Neutrophil (primary cell): ENCODE measurements around the gene ACBD7.

Source experiments
- H3K27ac ChIP-seq: fragments of 200-600 bp; sonication (generic); 2 replicates; pipeline ENCODE4 v1.5.1; 2016; ENCODE audit warnings: mild to moderate bottlenecking, moderate library complexity
- H3K27me3 ChIP-seq: fragments of 200-600 bp; sonication (generic); 2 replicates; pipeline ENCODE4 v1.6.0; 2016; ENCODE audit warnings: mild to moderate bottlenecking
- H3K36me3 ChIP-seq: fragments of 200-600 bp; sonication (generic); 2 replicates; pipeline ENCODE4 v1.5.1; 2017
- H3K4me1 ChIP-seq, 2 experiments: fragments of 200-600 bp in 1 of 2; sonication (generic) in 1 of 2; 1 replicate in 1 of 2; 2 replicates in 1 of 2; pipeline versions ENCODE4 v1.5.1 to v1.6.1; 2013 to 2016; ENCODE audit warnings: low read depth in 1 of 2, low read length in 1 of 2, mild to moderate bottlenecking in 1 of 2, moderate library complexity in 1 of 2; ENCODE audit not compliant: control insufficient read depth in 1 of 2, insufficient read depth in 1 of 2
- H3K4me3 ChIP-seq, 2 experiments: fragments of 200-600 bp in 1 of 2; sonication (generic) in 1 of 2; 1 replicate in 1 of 2; 2 replicates in 1 of 2; pipeline ENCODE4 v1.5.1; 2013 to 2016; ENCODE audit warnings: low read depth in 1 of 2, low read length in 1 of 2, mild to moderate bottlenecking in 1 of 2, moderate library complexity in 1 of 2
- H3K9me3 ChIP-seq: fragments of 200-600 bp; sonication (generic); 2 replicates; pipeline ENCODE4 v1.5.1; 2016
- CTCF ChIP-seq: fragments of 200-600 bp; sonication (generic); IDR thresholded peaks from 2 replicates; pipeline ENCODE4 v1.5.1; 2016; ENCODE audit warnings: antibody characterized with exemption

The ACBD7 gene

GRCh38 chr10:15088428-15089261 is at the start of gene ACBD7:
ACBD7 (minus strand) TSS chr10:15088776; CDS start chr10:15088728, 48 bp downstream.
- H3K27ac ChIP-seq, result no peak within 1 kb of the TSS
- H3K9me3 ChIP-seq, result no peaks in the 10 kb centered on the region
- H3K4me1 ChIP-seq, result peaks cover 7 to 9% of the 10 kb centered on the region in 2 experiments
- peaks cover 56% of the 10 kb centered on the region for H3K27me3 ChIP-seq
- H3K36me3 ChIP-seq, result no peaks in the 10 kb centered on the region
- peak within 1 kb of the TSS; percentile 39 to 65 for H3K4me3 ChIP-seq
- peak; percentile 77 for TF ChIP-seq CTCF

DNA sequence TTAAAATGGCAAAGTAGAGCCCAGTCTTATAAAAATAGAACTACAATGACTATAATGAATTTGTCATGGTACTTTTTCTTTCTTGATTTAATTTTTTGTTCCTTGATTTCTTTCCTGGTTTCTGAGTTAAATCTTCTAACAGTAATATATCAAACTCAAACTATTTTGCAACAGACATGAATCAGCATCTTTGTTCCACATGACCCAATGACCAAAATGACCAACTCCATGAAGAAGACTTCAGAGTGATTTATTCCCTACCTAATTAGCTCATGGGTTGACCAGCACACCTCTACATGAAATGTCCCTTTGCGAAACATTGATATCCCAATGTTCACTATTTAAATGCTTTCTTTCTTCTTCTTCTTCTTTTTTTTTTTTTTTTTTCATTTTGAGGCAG is 49.1 kb upstream of the ACBD7 start:
- Histone ChIP-seq H3K27ac (no peak overlapping the region), H3K4me3 (no peak overlapping the region), H3K9me3 (no peaks in the 10 kb centered on the region), H3K27me3 (no peaks in the 10 kb centered on the region), H3K36me3 (no peaks in the 10 kb centered on the region), H3K4me1 (no peaks in the 10 kb centered on the region)
- no peak for TF ChIP-seq CTCF

DNA sequence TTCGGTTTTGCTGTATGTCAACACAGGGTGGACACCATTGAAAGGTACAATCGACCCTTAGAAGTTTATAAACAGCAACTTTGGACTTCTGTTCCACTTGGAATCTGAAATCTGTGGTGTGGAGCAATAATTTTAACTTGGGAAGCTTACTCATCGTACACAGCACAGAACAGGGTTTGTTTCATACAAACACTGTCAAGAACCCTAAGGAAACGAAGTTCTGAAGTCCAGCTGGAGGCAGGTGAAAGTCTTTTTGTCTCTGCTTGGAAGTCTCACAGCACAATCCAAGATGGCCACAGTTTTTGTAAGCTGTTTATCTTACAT is 48.4 kb upstream of the ACBD7 start:
- Histone ChIP-seq H3K9me3 (no peaks in the 10 kb centered on the region), H3K27me3 (no peaks in the 10 kb centered on the region), H3K36me3 (no peaks in the 10 kb centered on the region), H3K27ac (no peak overlapping the region), H3K4me1 (no peaks in the 10 kb centered on the region), H3K4me3 (no peak overlapping the region)
- TF ChIP-seq CTCF, result no peak

GRCh38 chr10:15136129-15137035 is 47.8 kb upstream of the ACBD7 start:
- Histone ChIP-seq H3K36me3 (no peaks in the 10 kb centered on the region), H3K4me1 (no peaks in the 10 kb centered on the region), H3K27ac (no peak overlapping the region), H3K9me3 (no peaks in the 10 kb centered on the region), H3K4me3 (no peak overlapping the region), H3K27me3 (no peaks in the 10 kb centered on the region)
- TF ChIP-seq CTCF, result no peak

- Histone ChIP-seq H3K27me3 (no peaks in the 10 kb centered on the region), H3K36me3 (no peaks in the 10 kb centered on the region), H3K27ac (no peak overlapping the region), H3K4me3 (no peak overlapping the region), H3K4me1 (no peaks in the 10 kb centered on the region), H3K9me3 (no peaks in the 10 kb centered on the region)
- TF ChIP-seq CTCF, result no peak
These were observed 42.8 kb upstream of the ACBD7 start for GRCh38 chr10:15131330-15131729.
